HepG2 (cell line): ENCODE data around the gene SEMA4C. TPM values are rescaled to one million over a fixed set of nuclear protein-coding genes. Genes with fewer than 3 reads are reported as not detected.

Experiments
- ARID5B ChIP-seq: IDR thresholded peaks from 2 replicates; pipeline ENCODE4 v1.4.0; 2020; ENCODE audit warnings: mild to moderate bottlenecking, missing genetic modification reagents
- ESRRA ChIP-seq: sonication (generic); formaldehyde crosslinking; IDR thresholded peaks from 2 replicates; pipeline ENCODE4 v1.5.1; 2020; ENCODE audit warnings: mild to moderate bottlenecking, low read depth, missing genetic modification reagents
- HMGA1 ChIP-seq: sonication (generic); formaldehyde crosslinking; conservative IDR thresholded peaks from 2 replicates; pipeline ENCODE4 v1.4.0; 2020; ENCODE audit warnings: missing genetic modification reagents
- HNRNPK ChIP-seq: fragments of 200-400 bp; formaldehyde crosslinking; IDR thresholded peaks from 2 replicates; pipeline ENCODE4 v1.6.1; 2018; ENCODE audit warnings: low read length, low read depth, moderate library complexity, mild to moderate bottlenecking; ENCODE audit not compliant: poor library complexity, severe bottlenecking
- KDM3A ChIP-seq: IDR thresholded peaks from 2 replicates; pipeline ENCODE4 v1.6.1; 2018; ENCODE audit warnings: low read depth, missing compliant biosample characterization
- NR2F6 ChIP-seq, 2 experiments: IDR thresholded peaks; 2 replicates each; pipeline ENCODE4 v1.6.1; 2016; ENCODE audit warnings: antibody characterized with exemption in 1 of 2, mild to moderate bottlenecking in 1 of 2
- NR3C1 ChIP-seq: sonication (generic); formaldehyde crosslinking; IDR thresholded peaks from 2 replicates; pipeline ENCODE4 v1.4.0; 2020; ENCODE audit warnings: missing genetic modification reagents
- PATZ1 ChIP-seq: sonication (generic); formaldehyde crosslinking; IDR thresholded peaks from 2 replicates; pipeline ENCODE4 v1.4.0; 2020; ENCODE audit warnings: missing genetic modification reagents
- RARA ChIP-seq: IDR thresholded peaks from 2 replicates; pipeline ENCODE4 v1.6.1; 2016; ENCODE audit warnings: missing genetic modification reagents, missing compliant biosample characterization
- RELA ChIP-seq: sonication (generic); formaldehyde crosslinking; IDR thresholded peaks from 2 replicates; pipeline ENCODE4 v1.4.0; 2020; ENCODE audit warnings: missing genetic modification reagents
- RXRB ChIP-seq: IDR thresholded peaks from 2 replicates; pipeline ENCODE4 v1.6.1; 2016; ENCODE audit warnings: borderline replicate concordance, missing genetic modification reagents, missing compliant biosample characterization
- TBX2 ChIP-seq: sonication (generic); formaldehyde crosslinking; IDR thresholded peaks from 2 replicates; pipeline ENCODE4 v1.5.0; 2020; ENCODE audit warnings: missing genetic modification reagents, mild to moderate bottlenecking, borderline replicate concordance
- YEATS4 ChIP-seq: sonication (generic); formaldehyde crosslinking; IDR thresholded peaks from 2 replicates; pipeline ENCODE4 v1.4.0; 2020; ENCODE audit warnings: missing genetic modification reagents, borderline replicate concordance
- ZEB1 ChIP-seq: IDR thresholded peaks from 2 replicates; pipeline ENCODE4 v1.6.1; 2012; ENCODE audit warnings: mild to moderate bottlenecking, low read depth, inconsistent platforms; ENCODE audit not compliant: insufficient replicate concordance
- ZNF10 ChIP-seq: sonication (generic); formaldehyde crosslinking; IDR thresholded peaks from 2 replicates; pipeline ENCODE4 v1.4.0; 2020; ENCODE audit warnings: mild to moderate bottlenecking, low read depth, missing genetic modification reagents, borderline replicate concordance
- ZNF138 ChIP-seq: sonication (generic); formaldehyde crosslinking; IDR thresholded peaks from 2 replicates; pipeline ENCODE4 v1.5.0; 2020; ENCODE audit warnings: mild to moderate bottlenecking, low read depth, missing genetic modification reagents
- ZNF317 ChIP-seq: sonication (generic); formaldehyde crosslinking; IDR thresholded peaks from 2 replicates; pipeline ENCODE4 v1.5.0; 2020; ENCODE audit warnings: mild to moderate bottlenecking, missing genetic modification reagents
- ZNF333 ChIP-seq: sonication (generic); formaldehyde crosslinking; IDR thresholded peaks from 2 replicates; pipeline ENCODE4 v1.4.0; 2020; ENCODE audit warnings: mild to moderate bottlenecking, missing genetic modification reagents, borderline replicate concordance
- ZNF703 ChIP-seq: sonication (generic); formaldehyde crosslinking; IDR thresholded peaks from 2 replicates; pipeline ENCODE4 v1.5.1; 2020; ENCODE audit warnings: missing genetic modification reagents, mild to moderate bottlenecking, moderate library complexity, borderline replicate concordance
- ZNF770 ChIP-seq: sonication (generic); formaldehyde crosslinking; IDR thresholded peaks from 2 replicates; pipeline ENCODE4 v1.5.0; 2020; ENCODE audit warnings: mild to moderate bottlenecking, missing genetic modification reagents
- ZSCAN25 ChIP-seq: sonication (generic); formaldehyde crosslinking; IDR thresholded peaks from 2 replicates; pipeline ENCODE4 v1.8.0; 2022; ENCODE audit warnings: mild to moderate bottlenecking, missing genetic modification reagents
- ZSCAN9 ChIP-seq: IDR thresholded peaks from 2 replicates; pipeline ENCODE4 v1.6.1; 2016; ENCODE audit warnings: borderline replicate concordance
- polyA plus RNA-seq, 8 experiments: library from polyadenylated mRNA; depleted of rRNA in 3 of 8; stranded (reverse) in 7 of 8; unstranded in 1 of 8; fragments of >200 nt; fragmentation: Illumina TruSeq in 4 of 8; extraction: Trizol in 4 of 8; gene quantifications; 2 replicates each; pipeline versions ENCODE4 v1.2.1 to v1.2.3, GENCODE V29; 2011 to 2016; ENCODE audit warnings: low read depth in 4 of 8, missing spikeins in 1 of 8, mixed read lengths in 1 of 8; ENCODE audit not compliant: insufficient read depth in 1 of 8
- total RNA-seq, 5 experiments: library from RNA; depleted of rRNA; stranded (reverse); fragments of >200 nt; fragmentation: Illumina TruSeq; extraction: Trizol; gene quantifications; 2 replicates each; pipeline ENCODE4 v1.2.3, GENCODE V29; 2016; ENCODE audit warnings: low read depth in 1 of 5

The SEMA4C gene
- total and polyA plus RNA-seq, 2 of the 13 experiments (the other 11 are each of a cell fraction or from before 2014, with no cell fraction given), result 25.9 to 46.6 TPM

GRCh38 chr2:96869822-96870625 is at the start of gene SEMA4C (continued):
- TF ChIP-seq ARID5B (CRISPR knock-in tag) (peak; percentile 26; the same call in 1 of the 2 replicates), ZEB1 (no peak), ZNF333 (CRISPR knock-in tag) (no peak), RELA (no peak), ESRRA (CRISPR knock-in tag) (peak; percentile 78), ZNF10 (CRISPR knock-in tag) (no peak), NR3C1 (CRISPR knock-in tag) (no peak), YEATS4 (CRISPR knock-in tag) (peak; percentile 66; the same call in 1 of the 2 replicates), HNRNPK (peak; percentile 52), PATZ1 (CRISPR knock-in tag) (peak; percentile 99), ZSCAN25 (no peak; the same call in none of the 2 replicates), KDM3A (peak; percentile 50; the same call in 1 of the 2 replicates), RARA (CRISPR knock-in tag) (peak; percentile 23; the same call in 1 of the 2 replicates), ZNF138 (peak; percentile 23; the same call in 1 of the 2 replicates), ZSCAN9 (CRISPR knock-in tag) (no peak), TBX2 (CRISPR knock-in tag) (peak; percentile 37; the same call in 1 of the 2 replicates), ZNF317 (CRISPR knock-in tag) (no peak), RXRB (CRISPR knock-in tag) (peak; percentile 34; the same call in 1 of the 2 replicates), ZNF703 (0 out of 2 replicates have a peak, but pooled peaks have one; percentile 14), ZNF770 (no peak), HMGA1 (CRISPR knock-in tag) (no peak), NR2F6 (IDR thresholded peaks at IDR 0.05) (no peak), NR2F6 (CRISPR knock-in tag; IDR thresholded peaks at IDR 0.05) (peak; percentile 30; the same call in 1 of the 2 replicates)
